GM12874 (cell line): Measurements from ENCODE around the gene CENPL.

Experiments
- TF ChIP-seq, protein P1 (sequence below): IDR thresholded peaks from 2 replicates; pipeline ENCODE4 v1.5.1; 2011; ENCODE audit warnings: low read depth, mild to moderate bottlenecking, control low read depth, low read length, moderate library complexity; ENCODE audit not compliant: insufficient read depth

Gene CENPL

DNA sequence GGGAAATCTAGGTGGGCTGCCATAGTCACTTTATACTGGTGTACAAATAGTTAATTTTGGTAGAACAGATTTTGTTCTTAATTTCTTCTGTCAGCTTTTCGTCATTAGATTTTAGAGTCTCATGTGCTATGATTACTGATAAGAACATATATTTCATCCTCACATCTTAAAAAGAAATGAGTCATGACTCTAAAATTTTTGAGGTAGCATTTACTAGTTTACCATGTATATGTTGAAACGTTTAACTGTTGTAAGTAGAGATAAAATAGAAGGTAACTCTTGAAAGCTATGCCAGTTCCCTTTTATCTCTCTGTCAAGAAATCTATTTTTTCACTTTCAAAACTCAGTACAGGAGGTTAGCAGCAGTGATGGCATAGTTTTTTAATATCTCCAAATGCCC lies 56.5 kb downstream of the CENPL start:
- TF ChIP-seq, protein P1, sequence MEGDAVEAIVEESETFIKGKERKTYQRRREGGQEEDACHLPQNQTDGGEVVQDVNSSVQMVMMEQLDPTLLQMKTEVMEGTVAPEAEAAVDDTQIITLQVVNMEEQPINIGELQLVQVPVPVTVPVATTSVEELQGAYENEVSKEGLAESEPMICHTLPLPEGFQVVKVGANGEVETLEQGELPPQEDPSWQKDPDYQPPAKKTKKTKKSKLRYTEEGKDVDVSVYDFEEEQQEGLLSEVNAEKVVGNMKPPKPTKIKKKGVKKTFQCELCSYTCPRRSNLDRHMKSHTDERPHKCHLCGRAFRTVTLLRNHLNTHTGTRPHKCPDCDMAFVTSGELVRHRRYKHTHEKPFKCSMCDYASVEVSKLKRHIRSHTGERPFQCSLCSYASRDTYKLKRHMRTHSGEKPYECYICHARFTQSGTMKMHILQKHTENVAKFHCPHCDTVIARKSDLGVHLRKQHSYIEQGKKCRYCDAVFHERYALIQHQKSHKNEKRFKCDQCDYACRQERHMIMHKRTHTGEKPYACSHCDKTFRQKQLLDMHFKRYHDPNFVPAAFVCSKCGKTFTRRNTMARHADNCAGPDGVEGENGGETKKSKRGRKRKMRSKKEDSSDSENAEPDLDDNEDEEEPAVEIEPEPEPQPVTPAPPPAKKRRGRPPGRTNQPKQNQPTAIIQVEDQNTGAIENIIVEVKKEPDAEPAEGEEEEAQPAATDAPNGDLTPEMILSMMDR: no peak

GRCh38 chr1:173758980-173759379 lies 65.7 kb downstream of the CENPL start:
- TF ChIP-seq, protein P1: no peak

GRCh38 chr1:173758110-173758509 lies 66.6 kb downstream of the CENPL start:
- TF ChIP-seq, protein P1: no peak

- TF ChIP-seq, protein P1: no peak
Measured at GRCh38 chr1:173757666-173758065, 67.0 kb downstream of the CENPL start.

DNA sequence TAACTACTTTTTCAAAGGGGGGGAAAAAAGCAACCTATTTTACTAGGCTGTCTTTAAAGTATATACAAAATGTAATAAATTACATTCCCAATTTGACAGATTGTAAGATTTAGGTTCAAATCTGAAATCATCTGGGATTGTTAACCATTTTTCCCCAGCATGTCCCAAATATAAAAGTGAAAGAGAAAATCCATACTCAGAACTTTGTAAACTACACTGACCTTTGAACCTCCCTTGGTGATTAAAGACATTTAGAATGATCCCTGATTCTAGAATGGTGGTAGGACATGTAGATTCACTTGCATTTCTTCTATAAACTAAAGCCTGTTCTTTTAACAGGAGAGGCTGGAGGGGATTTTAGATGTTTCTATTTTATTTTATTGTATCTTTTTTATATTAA lies 70.9 kb downstream of the CENPL start:
- TF ChIP-seq, protein P1: no peak
